ENCODE measurements around the gene DCPS.

The DCPS gene

GRCh38 chr11:126310200-126310991 is 6.5 kb downstream of the DCPS start:
- TF ChIP-seq GATA3 (IDR thresholded peaks at IDR 0.05; ENCODE audit: low read depth, low read length) (no peak), GATA2 (IDR thresholded peaks at IDR 0.05; ENCODE audit: low read depth, low read length) (no peak)

- TF ChIP-seq GATA3 (IDR thresholded peaks at IDR 0.05; ENCODE audit: low read depth, low read length) (no peak), GATA2 (IDR thresholded peaks at IDR 0.05; ENCODE audit: low read depth, low read length) (no peak)
Measured at GRCh38 chr11:126310992-126311310, 7.1 kb downstream of the DCPS start.

- TF ChIP-seq GATA2 (IDR thresholded peaks at IDR 0.05; ENCODE audit: low read depth, low read length), result no peak
- no peak for TF ChIP-seq GATA3 (IDR thresholded peaks at IDR 0.05; ENCODE audit: low read depth, low read length)
Measured at GRCh38 chr11:126311401-126312291, 7.8 kb downstream of the DCPS start.

- TF ChIP-seq GATA2 (IDR thresholded peaks at IDR 0.05; ENCODE audit: low read depth, low read length), result no peak
- no peak for TF ChIP-seq GATA3 (IDR thresholded peaks at IDR 0.05; ENCODE audit: low read depth, low read length)
Measured at GRCh38 chr11:126312961-126313360, 9.1 kb downstream of the DCPS start.

- TF ChIP-seq GATA2 (IDR thresholded peaks at IDR 0.05; ENCODE audit: low read depth, low read length), result no peak
- TF ChIP-seq GATA3 (IDR thresholded peaks at IDR 0.05; ENCODE audit: low read depth, low read length), result no peak
Measured at GRCh38 chr11:126313826-126314225, 10.0 kb downstream of the DCPS start.

GRCh38 chr11:126317432-126317755 is 13.5 kb downstream of the DCPS start:
- no peak for TF ChIP-seq GATA3 (IDR thresholded peaks at IDR 0.05; ENCODE audit: low read depth, low read length)
- no peak for TF ChIP-seq GATA2 (IDR thresholded peaks at IDR 0.05; ENCODE audit: low read depth, low read length)

DNA sequence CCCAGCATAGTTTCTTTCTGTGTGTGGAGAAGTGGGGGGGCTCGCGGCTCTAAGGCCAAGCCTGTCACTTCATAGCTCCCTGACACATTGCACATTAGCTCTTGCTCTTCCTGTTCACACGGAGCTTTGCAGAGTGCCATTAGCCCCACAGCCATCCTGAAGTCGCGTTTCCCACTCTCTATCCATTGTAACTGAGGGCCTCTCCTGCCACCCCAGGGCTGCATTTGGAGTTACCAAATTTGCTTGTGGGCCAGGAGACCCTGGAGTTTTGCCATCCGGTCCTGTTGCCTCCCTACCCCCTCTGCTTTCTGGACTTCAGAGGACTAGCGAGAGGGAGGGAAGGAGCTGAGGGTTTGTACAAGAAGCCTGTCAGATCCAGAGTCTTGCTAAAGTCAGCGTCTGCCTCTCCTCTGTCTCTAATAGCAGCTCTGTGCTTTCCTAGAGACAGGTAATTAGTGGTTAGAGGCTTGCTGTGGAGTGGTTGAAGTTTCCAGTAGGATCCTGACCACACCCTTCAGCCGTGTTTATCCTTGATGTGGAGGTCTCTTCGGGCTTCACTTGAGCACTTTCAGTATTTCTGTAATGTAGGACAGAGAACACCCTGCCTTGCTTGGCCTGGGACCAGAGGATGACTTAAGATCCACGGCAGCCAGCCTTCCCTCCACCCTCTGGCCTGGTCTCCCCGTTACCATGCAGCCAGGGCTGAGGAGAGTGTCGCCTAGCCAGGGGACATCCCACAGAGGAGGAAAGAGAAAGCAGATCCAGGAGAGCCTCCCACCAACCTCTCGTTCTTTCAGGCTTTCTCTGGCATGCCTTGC is 14.1 kb downstream of the DCPS start:
- TF ChIP-seq GATA2 (IDR thresholded peaks at IDR 0.05; ENCODE audit: low read depth, low read length) (no peak), GATA3 (IDR thresholded peaks at IDR 0.05; ENCODE audit: low read depth, low read length) (no peak)

GRCh38 chr11:126318574-126319373 is 14.9 kb downstream of the DCPS start:
- TF ChIP-seq GATA3 (IDR thresholded peaks at IDR 0.05; ENCODE audit: low read depth, low read length) (no peak), GATA2 (IDR thresholded peaks at IDR 0.05; ENCODE audit: low read depth, low read length) (no peak)

DNA sequence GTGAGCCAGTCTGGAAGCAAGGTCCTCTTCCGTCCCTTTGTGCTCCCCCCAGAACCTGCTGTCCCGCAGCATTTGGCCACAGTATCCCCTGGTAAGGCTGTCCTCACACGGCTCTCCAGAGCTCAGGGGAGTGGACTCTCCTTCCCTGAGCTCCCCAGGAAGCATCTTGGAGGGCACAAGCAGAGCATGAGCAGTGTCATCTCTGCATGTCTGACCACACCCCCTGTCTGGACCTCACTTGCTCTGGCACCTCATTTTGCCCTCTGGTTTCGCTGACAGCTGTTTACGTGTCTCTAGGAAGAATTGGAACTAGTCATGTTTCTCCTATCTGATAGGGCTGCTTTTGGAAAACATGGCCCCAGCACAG is 15.5 kb downstream of the DCPS start:
- no peak for TF ChIP-seq GATA2 (IDR thresholded peaks at IDR 0.05; ENCODE audit: low read depth, low read length)
- TF ChIP-seq GATA3 (IDR thresholded peaks at IDR 0.05; ENCODE audit: low read depth, low read length), result no peak

DNA sequence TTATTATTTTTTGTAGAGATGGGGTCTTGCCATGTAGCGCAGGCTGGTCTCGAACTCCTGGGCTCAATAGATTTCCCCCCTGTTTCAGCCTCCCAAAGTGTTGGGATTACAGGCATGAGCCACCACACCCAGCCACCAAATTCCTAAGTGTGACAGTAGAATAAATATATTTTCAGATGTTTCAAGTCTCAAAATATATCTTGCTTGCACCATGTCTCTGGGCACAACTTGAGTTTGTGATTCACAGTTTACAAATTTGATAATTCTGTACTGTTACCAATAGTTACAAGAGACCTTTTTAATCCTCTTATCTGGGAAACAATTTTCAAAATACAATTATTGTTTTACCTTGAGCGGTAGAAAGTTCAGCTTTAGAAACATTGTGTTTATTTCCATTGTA is 19.1 kb downstream of the DCPS start:
- no peak for TF ChIP-seq GATA2 (IDR thresholded peaks at IDR 0.05; ENCODE audit: low read depth, low read length)
- no peak for TF ChIP-seq GATA3 (IDR thresholded peaks at IDR 0.05; ENCODE audit: low read depth, low read length)

DNA sequence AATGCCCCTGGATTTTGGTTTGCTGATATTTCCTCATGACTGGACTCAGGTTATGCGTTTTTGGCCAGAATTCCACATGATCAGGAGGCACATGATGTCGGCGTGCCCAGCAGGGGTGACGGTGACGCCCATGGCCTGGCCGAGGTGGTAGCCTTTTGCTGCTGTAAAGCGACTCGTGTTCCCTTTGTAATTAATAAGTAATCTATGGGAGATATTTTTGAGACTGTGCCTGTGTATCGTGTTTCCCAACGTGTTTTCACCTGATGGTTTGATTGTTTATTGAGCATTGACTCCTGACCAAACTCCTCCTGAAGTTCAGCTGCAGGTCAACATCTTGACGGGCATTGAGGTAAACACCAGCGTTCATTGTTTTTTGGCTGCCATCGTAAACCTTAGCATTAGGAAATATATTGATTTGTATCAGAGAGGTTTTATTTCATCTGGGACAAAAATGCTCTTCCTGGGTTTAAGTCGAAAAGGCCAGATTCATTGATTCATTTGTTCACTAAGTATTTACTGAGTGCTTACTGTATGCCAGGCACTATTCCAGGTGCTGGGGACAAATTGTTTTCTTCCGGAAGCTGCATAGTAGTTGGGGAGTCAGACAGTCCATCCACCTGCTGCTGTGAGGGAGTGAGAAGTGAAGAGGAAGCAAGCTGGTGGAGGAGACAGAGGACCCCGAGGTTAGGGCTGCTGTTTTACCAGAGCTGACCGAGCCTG is 23.6 kb downstream of the DCPS start:
- TF ChIP-seq GATA3 (IDR thresholded peaks at IDR 0.05; ENCODE audit: low read depth, low read length) (no peak), GATA2 (IDR thresholded peaks at IDR 0.05; ENCODE audit: low read depth, low read length) (no peak)

DNA sequence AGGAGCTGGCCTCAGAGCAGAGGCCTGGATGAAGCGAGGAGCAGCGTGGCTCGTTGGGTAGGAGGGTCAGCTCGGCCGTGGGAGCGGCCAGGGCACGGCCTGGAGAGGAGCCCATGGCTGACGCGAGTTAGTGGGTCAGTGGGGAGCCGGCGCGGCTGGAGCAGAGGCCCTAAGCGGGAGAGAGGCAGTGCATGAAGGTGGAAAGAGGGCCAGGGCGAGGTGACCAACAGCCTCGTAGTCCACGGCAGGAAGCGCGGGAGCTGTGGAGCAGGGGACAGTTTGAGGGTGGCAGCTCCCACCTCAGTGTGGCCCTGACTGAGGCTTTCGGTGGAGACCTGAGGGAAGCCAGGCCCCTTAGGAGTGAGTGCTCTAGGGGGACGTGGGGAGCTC is 24.1 kb downstream of the DCPS start:
- no peak for TF ChIP-seq GATA3 (IDR thresholded peaks at IDR 0.05; ENCODE audit: low read depth, low read length)
- no peak for TF ChIP-seq GATA2 (IDR thresholded peaks at IDR 0.05; ENCODE audit: low read depth, low read length)

DNA sequence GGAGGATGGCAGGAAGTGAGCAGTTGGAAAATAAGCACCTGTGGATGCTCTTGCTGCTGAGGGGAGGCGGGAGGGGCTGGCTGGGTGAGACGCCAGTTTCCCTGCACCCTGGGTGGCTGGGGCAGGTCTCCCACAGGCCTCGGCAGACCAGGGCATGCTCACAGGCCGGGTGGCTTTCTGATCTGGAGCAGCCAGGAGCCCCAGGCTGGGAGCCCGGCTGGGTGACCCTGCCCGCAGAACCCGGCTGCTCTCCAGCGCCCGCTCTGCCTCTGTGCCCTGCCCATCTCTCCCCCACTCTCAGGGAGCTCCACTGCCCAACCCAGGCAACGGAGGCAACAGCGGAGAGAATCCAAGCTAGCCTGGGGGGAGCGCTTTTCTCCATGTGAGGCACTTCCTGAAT is 24.6 kb downstream of the DCPS start:
- TF ChIP-seq GATA2 (IDR thresholded peaks at IDR 0.05; ENCODE audit: low read depth, low read length) (no peak), GATA3 (IDR thresholded peaks at IDR 0.05; ENCODE audit: low read depth, low read length) (no peak)
